Esophagus squamous epithelium (tissue), 4 donors: ENCODE results near the gene VAMP1.

Source experiments
- CTCF ChIP-seq, 6 experiments: fragments of 450-650 bp in 4 of 6; fragments of 200-600 bp in 2 of 6; sonication (generic) in 2 of 6; IDR thresholded peaks; one replicate each; pipeline ENCODE4 v1.5.1; 2016 to 2019; ENCODE audit warnings: antibody characterized with exemption in 6 of 6, mild to moderate bottlenecking in 4 of 6, moderate library complexity in 4 of 6
- POLR2A ChIP-seq, 4 donors: fragments of 450-650 bp; IDR thresholded peaks; one replicate each; pipeline ENCODE4 v1.6.1; 2017; ENCODE audit warnings: antibody characterized with exemption in 4 of 4, mild to moderate bottlenecking in 4 of 4, moderate library complexity in 3 of 4

DNA sequence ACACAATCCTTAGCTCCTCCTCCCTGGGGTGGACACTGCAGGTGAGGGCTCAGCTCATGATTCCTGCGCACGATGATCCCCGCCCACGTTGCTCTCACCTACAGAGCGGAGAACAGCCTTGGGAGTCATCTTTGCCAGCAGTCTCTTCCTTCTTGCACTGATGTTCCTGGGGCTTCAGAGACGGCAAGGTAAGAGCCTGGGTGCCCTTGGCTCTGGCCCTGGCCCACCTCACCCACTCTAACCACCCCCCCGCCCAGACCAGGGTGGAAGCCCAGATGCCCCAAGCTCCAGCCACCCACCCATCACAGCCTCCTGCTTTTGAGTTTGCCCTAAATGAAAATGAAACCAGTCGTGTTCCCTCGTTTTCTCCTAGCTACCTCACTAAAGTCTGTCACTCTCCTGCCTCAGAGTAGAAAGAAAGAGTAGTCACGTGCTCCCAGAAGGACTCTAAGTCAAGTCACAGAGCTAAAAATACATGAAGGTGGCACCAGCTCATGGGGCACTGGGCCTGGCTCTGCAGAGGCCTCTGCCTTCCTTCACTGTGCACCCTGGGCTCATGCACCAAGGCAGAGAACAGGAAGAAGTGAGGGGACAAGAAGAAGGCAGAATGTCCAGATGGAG is 9.6 kb downstream of the VAMP1 start:
- no peak for TF ChIP-seq CTCF (IDR thresholded peaks at IDR 0.05)
- no peak for TF ChIP-seq POLR2A (IDR thresholded peaks at IDR 0.05)
